HG03520 (cell line): ENCODE data around the gene OLA1.

ENCODE experiments used
- ATAC-seq: cut with Tn5 transposase; IDR thresholded peaks from one replicate; pipeline ENCODE4 v1.9.1; 2021; ENCODE audit warnings: mild to moderate bottlenecking, moderate library complexity; ENCODE audit not compliant: unreplicated experiment

OLA1 gene

DNA sequence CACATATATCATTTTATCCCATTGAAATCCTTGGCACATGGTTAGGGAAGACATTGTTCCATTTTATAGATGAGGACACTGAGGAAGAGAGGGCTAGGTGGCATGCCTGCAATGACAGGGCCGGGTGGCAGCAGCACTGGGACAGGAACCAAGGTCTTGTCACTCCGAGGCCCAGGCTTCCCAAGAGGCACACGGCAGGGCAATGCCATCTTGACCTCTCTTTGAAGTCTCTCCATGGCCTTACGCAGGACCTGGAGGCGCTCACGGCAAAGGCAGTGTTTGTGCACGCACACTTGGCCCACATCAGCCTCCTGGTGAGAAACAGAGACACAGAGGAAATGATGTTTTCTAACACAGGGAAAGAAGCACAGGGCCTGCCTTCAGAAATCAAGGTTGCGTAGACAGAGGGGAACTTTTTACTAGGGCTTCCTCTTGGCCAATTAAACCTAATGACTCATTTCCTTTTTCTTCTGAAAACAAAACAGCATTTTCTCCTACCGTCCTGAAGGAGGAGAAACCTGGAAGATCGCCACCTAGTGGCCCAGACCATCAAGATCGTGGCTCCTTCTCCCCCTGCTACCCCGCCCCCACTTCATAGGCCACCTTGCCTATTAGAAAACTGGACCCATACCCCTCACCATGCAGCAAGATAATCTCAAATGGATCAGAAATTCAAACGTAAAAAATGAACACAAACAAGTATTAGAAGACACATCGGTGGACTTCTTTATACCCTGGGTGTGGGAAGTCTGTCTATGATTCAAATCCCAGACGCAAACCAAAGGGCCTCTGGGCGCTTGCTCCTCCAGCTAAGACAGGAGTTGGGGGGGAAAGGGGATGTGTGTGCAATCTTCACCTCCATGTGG lies 208.5 kb downstream of the OLA1 start:
- ATAC-seq, result peak; percentile 89

DNA sequence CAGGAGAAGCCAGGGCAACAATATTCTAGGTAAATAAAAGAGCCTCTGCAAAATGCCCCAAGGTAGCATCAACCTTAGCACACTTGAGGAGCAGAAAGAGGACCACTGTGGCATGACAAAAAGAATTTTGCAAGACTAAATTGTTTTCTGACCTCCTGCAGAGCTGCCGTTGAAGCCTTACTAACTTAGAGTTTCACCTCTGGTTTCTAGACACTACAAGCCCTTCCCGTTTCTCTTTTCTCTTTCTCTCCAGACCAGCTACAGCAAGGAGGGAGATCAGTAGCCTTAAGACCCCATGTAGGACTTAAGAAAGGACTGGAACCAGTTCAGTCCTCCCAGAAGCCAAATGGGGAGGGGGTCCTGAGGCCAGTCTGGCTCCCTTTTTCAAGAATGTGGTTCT lies 209.9 kb downstream of the OLA1 start:
- peak; percentile 34 for ATAC-seq

DNA sequence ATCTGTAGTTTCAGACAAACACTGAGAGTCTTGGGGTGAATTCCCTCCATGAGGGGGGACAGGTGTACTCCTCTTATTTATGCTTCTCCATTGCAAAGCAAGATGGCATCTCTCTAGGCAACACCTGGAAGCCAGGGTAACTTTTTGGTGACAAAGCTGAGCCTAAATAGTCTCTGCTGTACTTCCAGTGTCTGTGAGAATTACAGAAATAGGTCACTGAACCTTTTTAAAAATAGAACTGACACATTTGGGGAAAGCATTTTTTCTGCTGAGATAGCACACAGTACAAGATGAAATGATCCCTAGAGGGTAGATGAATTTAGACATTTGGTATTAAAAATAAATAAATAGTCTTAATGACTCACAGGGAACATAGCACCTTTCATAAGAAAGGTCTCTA lies 211.5 kb downstream of the OLA1 start:
- no peak for ATAC-seq

DNA sequence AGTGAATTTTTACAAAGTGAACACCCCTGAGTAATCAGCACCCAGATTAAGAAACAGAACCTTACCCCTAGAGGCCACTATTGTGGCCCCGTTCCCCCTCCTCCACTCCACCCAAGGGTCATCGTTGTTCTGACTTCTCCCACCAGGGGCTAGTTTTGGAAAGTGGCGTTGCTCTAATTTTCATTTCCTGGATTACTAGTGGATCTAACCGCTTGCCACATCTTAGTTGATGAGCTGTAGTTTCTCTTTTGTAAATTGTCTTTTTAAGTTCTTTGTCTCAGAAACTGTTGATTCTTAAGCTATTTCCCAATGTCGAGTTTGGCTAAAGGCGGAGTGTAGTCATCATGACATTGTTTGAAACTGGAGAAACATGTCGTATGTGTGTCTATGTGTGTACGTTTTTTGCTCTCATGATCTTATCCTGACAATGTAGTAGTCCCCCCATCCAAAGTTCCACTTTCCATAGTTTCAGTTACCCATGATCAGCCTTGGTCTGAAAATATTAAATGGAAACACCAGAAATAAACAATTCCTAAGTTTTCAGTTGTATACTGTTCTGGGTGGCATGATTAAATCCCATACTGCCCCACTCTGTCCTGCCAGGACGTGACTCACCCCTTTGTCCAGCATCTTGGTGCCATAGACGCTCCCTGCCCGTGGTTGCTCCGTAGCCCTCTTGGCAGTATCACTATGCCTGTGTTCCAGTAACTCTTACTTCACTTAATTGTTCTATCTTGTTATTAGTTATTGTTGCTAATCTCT lies 212.2 kb downstream of the OLA1 start:
- ATAC-seq, result no peak

DNA sequence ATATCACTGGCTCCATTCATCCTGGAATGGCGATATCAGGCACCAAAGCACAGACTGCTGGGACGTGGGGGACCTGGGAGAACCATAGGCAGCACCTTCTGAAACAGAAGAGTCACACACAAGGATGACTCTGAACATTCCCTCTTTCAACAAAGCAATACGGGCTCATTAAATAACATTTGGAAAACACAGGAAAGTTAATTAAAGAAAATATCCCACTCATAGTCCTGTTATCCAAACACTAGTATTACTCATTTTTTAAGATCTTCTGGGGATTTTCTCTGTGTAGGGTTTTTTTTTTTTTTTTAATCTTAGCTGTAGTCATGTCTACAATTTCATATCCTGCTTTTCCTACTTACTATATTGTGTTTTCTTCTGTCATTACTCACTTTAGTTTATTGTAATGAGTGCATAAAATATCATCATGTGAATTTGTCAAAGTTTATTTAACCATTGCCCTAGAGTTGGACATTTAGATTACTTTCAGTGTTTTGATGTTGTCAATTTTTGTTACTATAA lies 213.2 kb downstream of the OLA1 start:
- ATAC-seq, result no peak

DNA sequence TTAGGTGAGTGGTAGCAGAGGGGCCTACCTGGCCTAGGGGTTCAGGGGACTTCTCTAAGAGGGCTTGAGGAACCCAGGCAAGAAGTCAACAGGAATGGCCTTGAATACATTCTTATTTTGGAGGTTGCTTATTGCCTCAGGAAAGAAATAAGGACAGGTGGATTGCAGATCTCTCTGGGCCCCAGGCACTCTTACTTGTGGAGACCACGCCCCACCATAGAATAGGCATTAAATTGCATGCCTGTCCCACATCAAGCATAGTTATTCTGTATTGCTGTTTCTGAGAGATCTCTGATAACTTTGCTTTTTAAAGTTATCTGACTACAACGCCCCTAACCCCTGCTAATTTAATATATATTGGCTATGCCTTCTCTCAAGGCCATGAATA lies 215.2 kb downstream of the OLA1 start:
- ATAC-seq, result no peak

DNA sequence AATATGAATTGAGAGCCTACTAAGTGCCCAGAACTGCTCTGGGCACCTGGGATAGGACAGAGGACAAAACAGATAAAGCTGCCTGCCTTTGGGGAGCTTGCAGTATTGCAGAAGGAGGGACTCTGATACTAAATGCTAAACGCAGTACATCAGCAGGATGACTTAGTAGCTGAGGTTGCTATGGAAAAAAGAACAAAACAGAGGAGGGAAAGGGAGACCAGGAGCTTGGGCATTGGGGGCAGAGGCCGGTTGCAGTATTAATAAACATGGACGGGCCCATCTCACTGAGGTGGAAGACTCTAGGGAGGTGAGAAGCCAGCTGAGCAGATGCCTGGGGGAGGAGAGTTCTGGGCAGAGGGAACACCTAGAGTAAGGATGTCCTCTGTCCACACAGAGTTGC lies 217.1 kb downstream of the OLA1 start:
- no peak for ATAC-seq

DNA sequence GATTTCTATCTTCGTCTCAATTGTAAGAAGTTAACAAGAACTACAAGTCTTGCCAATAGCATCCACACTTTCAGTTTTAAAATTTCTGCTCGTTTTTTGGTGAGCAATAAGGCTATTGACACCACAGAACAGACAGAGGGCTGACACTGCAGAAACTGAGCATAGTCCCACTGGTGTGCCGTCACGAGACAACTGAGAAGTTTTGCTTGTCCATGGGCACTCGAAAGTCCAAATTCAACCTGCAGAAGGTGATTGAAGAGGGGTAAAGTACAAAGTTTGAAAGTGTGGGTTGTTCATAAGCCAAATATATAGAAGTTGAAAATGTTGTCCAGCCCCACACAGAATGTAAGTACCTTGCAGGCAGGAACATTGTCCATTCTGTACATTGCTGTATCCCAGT lies 219.4 kb downstream of the OLA1 start:
- no peak for ATAC-seq

DNA sequence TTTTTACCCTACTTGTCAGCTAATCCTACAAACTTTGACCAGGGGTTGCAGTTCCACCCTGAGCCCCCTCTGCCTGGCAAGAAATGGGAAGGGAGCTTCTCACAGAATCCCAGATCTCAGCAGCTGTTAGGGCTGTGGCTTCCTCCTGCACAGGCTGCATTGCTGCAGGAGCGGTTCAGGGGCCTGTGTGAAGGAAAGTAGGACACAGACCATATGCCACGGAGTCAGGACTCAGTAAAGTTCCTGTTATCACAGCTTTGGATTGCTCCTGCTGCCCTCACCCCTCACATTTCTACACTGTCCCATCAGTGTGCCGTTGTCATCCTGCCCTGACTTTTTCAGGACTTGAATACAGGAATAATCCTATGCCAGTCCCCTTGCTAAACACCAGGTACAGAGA lies 220.4 kb downstream of the OLA1 start:
- ATAC-seq, result no peak

DNA sequence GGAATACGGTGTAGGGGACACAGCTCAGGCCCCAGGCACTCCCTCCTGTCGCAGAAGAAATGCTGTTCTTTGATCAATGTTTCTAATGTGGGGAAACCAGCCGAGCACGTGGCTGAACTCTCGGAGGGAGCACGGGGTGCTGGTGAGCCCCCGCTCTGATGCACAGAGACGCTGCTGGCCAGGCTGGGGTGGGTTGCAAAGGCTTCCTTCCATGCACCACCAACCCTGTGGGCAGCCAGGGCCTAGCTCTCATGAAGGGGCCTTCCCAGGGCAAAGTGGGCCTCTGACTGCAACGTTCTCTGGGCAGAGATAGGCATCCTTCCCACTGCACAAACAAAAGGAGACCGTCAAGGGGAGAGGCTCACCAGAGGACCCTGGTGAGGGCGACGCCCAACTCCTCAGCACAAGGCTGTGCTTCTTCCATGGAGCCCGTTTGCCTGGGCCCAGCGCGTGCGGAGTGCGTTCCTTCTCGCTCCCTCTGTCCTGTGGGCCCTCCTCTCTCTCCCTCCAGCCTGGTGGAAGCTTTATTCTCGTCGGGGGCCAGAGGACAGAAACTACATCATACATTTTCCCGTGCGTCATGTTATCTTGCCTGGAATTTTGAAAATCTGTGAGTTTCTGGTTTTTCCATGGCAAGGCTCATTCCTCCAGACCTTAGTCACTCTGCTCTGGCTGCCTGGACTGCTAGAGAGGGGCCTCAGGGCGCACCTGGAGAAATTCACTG lies 222.0 kb downstream of the OLA1 start:
- no peak for ATAC-seq

DNA sequence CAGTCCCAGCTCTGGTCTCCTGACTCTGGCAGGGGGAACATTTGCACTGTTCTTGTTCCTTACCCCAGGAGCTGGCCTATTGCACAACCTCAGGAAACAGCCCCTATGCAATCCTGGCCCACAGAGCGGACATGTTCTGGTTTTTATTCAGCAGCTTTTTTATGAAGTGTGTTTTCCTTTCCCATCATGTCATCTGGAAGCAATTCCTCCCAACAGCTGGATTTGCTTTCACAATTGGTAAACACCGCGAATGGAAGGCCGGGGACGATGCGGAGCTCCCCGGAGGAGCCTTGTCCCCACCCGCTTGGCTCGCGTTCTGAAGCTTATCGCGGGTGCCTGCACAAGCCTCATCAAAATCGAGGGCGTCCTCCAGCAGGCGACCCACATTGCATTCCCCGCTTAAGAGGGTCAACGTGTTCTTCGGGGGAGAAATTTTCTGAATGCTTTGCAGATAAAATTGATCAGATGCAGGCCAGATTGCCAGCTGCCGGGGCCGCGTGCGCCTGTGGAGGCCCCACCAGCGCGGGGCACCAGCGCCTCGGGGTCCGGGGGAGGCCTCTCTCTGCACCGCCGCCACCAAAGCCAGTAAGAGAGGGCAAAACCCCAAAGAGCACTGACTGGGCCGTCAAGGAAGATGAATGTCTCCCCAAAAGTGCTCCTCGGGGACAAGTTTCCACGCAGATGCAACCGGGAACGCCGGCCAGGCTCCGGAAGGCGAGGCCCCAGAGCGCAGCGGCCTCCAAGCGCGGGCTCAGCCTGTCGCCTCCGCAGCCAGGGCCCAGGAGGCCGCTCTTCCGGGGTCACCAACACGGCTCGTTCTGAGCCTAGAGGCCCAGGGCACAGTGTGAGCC lies 222.8 kb downstream of the OLA1 start:
- ATAC-seq, result no peak

DNA sequence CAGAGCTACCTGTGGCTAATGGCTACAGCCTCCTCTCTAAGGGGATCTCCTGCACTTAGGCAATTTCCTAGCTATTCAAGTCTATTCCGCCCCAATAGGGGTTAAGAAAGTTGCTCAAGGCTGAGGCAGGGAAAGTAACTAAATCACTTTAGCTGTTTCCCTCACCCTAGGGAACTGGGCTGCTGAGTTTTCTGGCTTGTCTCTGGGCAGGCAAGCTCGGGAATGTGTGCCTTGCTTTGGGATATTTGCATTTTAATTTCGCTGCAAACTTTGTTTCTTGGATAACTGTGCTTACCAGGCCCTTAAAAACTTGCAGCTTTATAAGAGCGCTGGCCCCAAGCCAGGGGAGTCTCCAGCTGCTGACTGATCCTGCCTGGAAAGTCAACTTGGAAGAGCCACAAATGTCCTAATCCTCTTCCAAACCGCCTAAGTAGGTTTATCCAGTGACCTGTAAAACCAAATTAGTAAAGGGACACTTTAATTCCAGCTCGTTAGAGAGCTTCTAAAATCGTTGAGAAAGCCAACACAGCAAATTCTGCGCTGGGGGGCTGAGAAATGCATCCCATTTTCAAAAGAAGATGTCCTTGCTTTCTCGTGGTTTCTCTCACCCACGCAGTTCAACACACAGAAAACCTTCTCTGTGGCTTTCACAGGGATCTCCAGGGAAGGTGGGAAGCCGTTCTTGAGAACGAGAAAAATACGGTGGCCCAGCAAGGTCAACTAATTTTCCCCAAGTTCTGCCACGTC lies 223.6 kb downstream of the OLA1 start:
- no peak for ATAC-seq

DNA sequence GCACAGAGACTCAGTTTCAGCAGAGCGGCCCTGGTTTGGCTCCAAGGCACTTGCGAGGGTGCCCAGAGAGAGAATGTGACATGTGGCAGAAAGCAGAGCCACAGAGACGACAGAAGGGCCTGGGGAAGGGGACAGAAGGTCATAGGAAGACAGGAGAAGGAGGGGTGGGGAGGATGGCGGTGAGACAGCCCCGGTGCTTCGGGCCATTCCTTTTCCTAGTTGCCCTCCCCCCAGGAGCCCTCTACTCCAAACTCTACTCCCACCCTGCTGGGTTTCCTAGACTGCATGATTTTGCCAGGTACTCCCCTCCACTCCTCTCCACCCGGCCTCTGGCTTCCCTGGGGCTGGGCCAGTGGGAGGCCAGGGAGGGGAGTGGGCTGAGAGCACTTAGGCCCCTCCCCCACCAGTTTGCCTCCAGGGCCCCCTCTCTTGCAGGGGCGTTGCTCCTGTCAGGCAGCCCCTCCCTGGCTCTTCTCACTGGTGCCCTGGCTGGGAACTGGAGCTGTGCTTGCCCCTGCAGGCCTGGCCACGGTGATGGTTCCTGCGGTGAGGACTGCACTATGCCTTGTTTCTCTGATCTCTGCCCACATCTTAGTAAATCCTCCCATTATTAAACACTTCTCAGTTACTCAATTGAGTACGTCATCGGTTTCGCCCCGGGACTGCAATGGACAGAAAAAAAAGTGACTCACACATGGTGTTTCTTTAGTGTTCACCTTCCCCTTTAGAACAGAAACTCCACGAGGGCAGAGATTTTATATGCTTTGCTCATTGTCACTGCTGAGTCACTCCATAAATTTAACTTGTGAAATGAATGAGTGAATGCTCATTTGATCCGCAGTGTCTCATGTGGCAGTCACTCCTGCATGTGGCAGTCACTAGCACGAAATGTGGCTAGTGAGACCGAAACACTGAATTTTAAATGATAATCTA lies 224.5 kb downstream of the OLA1 start:
- ATAC-seq, result no peak
